Measurements from ENCODE around the gene MYH9. TPM values are rescaled to one million over a fixed set of nuclear protein-coding genes. Genes with fewer than 3 reads are reported as not detected.
A peak's percentile ranks its signal among the peaks of the same experiment; 100 is the strongest.

Gene MYH9
- total RNA-seq, 2 experiments from 2014 or later: 624 to 679 TPM

DNA sequence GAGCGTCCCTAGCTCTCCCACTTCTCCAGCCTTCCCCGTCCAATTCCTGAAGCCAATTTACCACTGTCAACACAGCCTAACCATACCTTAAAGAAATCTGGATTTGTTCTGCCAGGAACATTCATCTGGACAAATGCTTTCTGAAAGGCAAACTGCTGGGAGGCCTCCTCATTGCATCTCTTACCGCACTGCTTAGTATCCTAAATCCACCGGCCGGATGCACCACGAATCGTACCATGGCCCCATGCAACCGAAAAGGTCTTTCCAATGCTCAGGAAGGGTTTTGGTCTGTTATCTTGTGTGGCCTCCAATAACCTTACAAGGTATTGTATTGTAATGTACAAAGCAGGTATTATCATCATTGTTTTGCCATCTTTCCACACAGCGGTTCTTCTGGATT is 57.6 kb downstream of the MYH9 start:
- DNase-seq (no peak), ATAC-seq (no peak)
- POLR2A ChIA-PET: interaction anchor here (0.8 to 44.1 kb wide), 5 partner anchors 10 to 177 kb away, joined by 3 to 1125 read pairs (median 4); partner anchors contain the start of genes FOXRED2 and MYH9
- peak overlapping the region; percentile 100 for H3K27ac Mint-ChIP-seq
- H3K4me1 Mint-ChIP-seq (ENCODE audit: low read depth): peaks cover 87% of the 10 kb centered on the region
- intact Hi-C loops (cut with micrococcal nuclease): loop anchor here (5.0 kb wide), 2 partner anchors 47 to 122 kb away; no protein-coding TSS in a partner anchor
- TF ChIP-seq, protein P1, sequence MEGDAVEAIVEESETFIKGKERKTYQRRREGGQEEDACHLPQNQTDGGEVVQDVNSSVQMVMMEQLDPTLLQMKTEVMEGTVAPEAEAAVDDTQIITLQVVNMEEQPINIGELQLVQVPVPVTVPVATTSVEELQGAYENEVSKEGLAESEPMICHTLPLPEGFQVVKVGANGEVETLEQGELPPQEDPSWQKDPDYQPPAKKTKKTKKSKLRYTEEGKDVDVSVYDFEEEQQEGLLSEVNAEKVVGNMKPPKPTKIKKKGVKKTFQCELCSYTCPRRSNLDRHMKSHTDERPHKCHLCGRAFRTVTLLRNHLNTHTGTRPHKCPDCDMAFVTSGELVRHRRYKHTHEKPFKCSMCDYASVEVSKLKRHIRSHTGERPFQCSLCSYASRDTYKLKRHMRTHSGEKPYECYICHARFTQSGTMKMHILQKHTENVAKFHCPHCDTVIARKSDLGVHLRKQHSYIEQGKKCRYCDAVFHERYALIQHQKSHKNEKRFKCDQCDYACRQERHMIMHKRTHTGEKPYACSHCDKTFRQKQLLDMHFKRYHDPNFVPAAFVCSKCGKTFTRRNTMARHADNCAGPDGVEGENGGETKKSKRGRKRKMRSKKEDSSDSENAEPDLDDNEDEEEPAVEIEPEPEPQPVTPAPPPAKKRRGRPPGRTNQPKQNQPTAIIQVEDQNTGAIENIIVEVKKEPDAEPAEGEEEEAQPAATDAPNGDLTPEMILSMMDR (IDR thresholded peaks at IDR 0.05): no peak
- H3K4me3 Mint-ChIP-seq: peak overlapping the region; percentile 90
- peaks cover 97% of the 10 kb centered on the region for H3K36me3 Mint-ChIP-seq (ENCODE audit: low read depth)
- CTCF ChIA-PET: interaction anchor here (7.8 kb wide), 1 partner anchor 28 kb away, joined by 55 read pairs; no protein-coding TSS in a partner anchor
- H3K9me3 Mint-ChIP-seq: no peaks in the 10 kb centered on the region
- H3K27me3 Mint-ChIP-seq: no peaks in the 10 kb centered on the region

DNA sequence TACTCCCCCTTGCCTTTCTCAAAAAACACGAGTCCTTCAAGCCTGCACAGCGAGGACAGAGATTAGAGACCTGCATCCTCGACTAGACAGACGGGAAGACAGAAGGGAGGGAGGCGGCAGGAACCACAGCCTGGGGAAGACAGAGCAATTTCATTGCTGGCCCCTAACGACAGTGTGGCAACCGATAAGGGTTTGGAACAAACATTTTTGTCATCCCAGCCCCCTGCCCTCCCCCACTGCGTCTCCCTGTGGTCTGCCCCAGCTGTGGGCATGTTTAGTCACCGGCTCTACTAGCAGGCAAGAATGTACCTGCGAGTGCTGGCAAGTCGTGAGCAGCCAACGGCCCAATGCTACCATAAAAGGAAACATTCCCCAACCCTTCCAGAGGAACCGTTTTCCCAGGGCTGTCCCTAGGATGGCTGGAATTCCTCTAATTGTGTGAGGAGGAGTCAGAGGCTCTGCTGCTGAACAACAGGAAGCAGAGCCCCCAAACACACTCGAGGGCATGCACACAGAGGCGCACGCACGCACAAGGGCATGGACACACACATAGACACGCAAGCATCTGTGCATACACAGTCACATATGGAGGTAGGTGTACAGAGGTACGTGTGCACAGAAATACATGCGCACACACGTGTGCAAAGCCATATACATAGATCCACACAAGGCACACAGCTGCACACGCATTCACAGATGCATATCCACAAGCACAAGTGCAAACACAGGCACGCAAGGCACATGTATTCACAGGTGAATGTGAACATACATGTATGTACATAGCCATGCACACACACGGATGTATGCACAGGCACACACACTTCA is 58.3 kb downstream of the MYH9 start:
- DNase-seq (peak; percentile 95), ATAC-seq (peak; percentile 51)
- H3K27me3 Mint-ChIP-seq: no peaks in the 10 kb centered on the region
- H3K9me3 Mint-ChIP-seq: no peaks in the 10 kb centered on the region
- ChIA-PET CTCF (interaction anchor here (0.8 to 7.8 kb wide), 5 partner anchors 8 to 141 kb away, joined by 3 to 55 read pairs (median 6); no protein-coding TSS in a partner anchor), POLR2A (interaction anchor here (0.8 to 44.1 kb wide), 13 partner anchors 9 to 177 kb away, joined by 3 to 1125 read pairs (median 4); partner anchors contain the start of genes FOXRED2 and MYH9)
- H3K27ac Mint-ChIP-seq: peak overlapping the region; percentile 100
- TF ChIP-seq, protein P1 (IDR thresholded peaks at IDR 0.05): no peak
- peaks cover 80% of the 10 kb centered on the region for H3K4me1 Mint-ChIP-seq (ENCODE audit: low read depth)
- H3K36me3 Mint-ChIP-seq (ENCODE audit: low read depth): peaks cover 97% of the 10 kb centered on the region
- H3K4me3 Mint-ChIP-seq: peak overlapping the region; percentile 90
- intact Hi-C loops (cut with micrococcal nuclease): loop anchor here (5.0 kb wide), 2 partner anchors 48 to 123 kb away; no protein-coding TSS in a partner anchor

DNA sequence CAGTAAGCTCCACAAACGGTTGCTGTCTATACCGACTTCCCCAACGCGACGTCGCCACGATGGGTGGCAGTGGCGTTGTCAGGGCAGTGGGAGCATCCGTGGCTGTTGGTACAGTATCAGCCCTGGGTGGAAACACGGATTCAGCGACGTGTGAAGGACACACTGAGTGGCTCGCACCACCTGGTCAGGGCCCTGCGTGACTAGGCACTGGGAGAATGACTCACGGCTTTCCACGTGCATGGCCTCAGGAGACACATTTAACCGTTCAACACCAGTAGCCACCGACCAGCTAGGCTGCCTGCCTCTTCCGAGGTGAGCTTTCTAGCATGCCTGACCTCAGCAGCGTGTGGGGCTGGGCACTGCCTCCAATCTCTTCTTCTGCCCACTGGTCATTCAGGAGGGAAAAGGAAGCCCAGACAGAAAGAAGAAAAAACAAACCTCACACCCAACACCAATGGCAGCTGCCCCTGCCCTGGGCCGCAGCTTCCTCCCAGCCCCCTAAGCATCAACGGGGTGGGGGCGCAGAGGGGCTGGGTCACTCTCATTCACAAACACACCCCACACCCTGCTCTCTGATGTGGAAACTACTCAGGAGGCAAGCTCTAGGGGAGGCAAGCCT is 59.0 kb downstream of the MYH9 start:
- Mint-ChIP-seq H3K4me1 (ENCODE audit: low read depth) (peaks cover 73% of the 10 kb centered on the region), H3K27ac (peak overlapping the region; percentile 100), H3K36me3 (ENCODE audit: low read depth) (peaks cover 94% of the 10 kb centered on the region), H3K27me3 (no peaks in the 10 kb centered on the region), H3K9me3 (no peaks in the 10 kb centered on the region), H3K4me3 (peak overlapping the region; percentile 90)
- ATAC-seq: peak; percentile 5
- intact Hi-C loops (cut with micrococcal nuclease): no loop called here
- TF ChIP-seq, protein P1 (IDR thresholded peaks at IDR 0.05): no peak
- DNase-seq: peak; percentile 77
- POLR2A ChIA-PET: interaction anchor here (0.8 to 44.1 kb wide), 16 partner anchors 10 to 153 kb away, joined by 3 to 1125 read pairs (median 4); partner anchors contain the start of genes MYH9 and TXN2
- CTCF ChIA-PET: interaction anchor here (0.6 to 7.8 kb wide), 13 partner anchors 9 to 157 kb away, joined by 3 to 55 read pairs (median 4); no protein-coding TSS in a partner anchor

- peak overlapping the region; percentile 90 for H3K4me3 Mint-ChIP-seq
- H3K36me3 Mint-ChIP-seq (ENCODE audit: low read depth): peaks cover 90% of the 10 kb centered on the region
- TF ChIP-seq, protein P1 (IDR thresholded peaks at IDR 0.05): no peak
- peak overlapping the region; percentile 100 for H3K27ac Mint-ChIP-seq
- H3K27me3 Mint-ChIP-seq: no peaks in the 10 kb centered on the region
- peaks cover 66% of the 10 kb centered on the region for H3K4me1 Mint-ChIP-seq (ENCODE audit: low read depth)
- CTCF ChIA-PET: interaction anchor here (1.0 to 7.8 kb wide), 15 partner anchors 17 to 183 kb away, joined by 3 to 55 read pairs (median 4); no protein-coding TSS in a partner anchor
- DNase-seq (peak; percentile 36), ATAC-seq (no peak)
- POLR2A ChIA-PET: interaction anchor here (0.7 to 44.1 kb wide), 15 partner anchors 10 to 153 kb away, joined by 3 to 1125 read pairs (median 5); partner anchors contain the start of genes MYH9 and TXN2
- intact Hi-C loops (cut with micrococcal nuclease): no loop called here
- H3K9me3 Mint-ChIP-seq: no peaks in the 10 kb centered on the region
Observed at GRCh38 chr22:36327922-36328551, 59.7 kb downstream of the MYH9 start.
